H1 (cell line): ENCODE data around the gene SETDB2. TPM values are rescaled to one million over a fixed set of nuclear protein-coding genes. Genes with fewer than 3 reads are reported as not detected.
A peak's percentile ranks its signal among the peaks of the same experiment; 100 is the strongest.

Source experiments
- CTCF ChIA-PET: fragments of 300-600 bp; sonication (Branson Sonifier 250); formaldehyde crosslinking; loops from one replicate; lab custom pipeline; 2021; ENCODE audit not compliant: partially characterized antibody; lab: Charles Lee
- POLR2A ChIA-PET: fragments of 300-600 bp; sonication (Branson Sonifier 250); formaldehyde crosslinking; loops from one replicate; lab custom pipeline; 2021; ENCODE audit warnings: inconsistent platforms; ENCODE audit not compliant: partially characterized antibody; lab: Charles Lee
- DNase-seq, 2 experiments: peaks; one replicate each; pipeline versions ENCODE4 v3.0.0 to v3.0.0-alpha.2; 2010 to 2022; ENCODE audit warnings: low spot score in 2 of 2, low read depth in 1 of 2, mixed read lengths in 1 of 2
- FAIRE-seq: peaks from 2 replicates; lab custom pipeline; 2011; peaks lifted over from hg19 to GRCh38; lab: Jason Lieb, UNC
- H2AFZ ChIP-seq: 2 replicates; pipeline ENCODE4 v1.8.1; 2012; ENCODE audit warnings: low read length, inconsistent platforms
- H2AK5ac ChIP-seq: 2 replicates; pipeline ENCODE4 v1.6.1; 2013; ENCODE audit warnings: low read depth, low read length
- H2BK120ac ChIP-seq: replicated peaks from 2 replicates; pipeline ENCODE3; 2013; ENCODE audit warnings: low read depth, low read length, inconsistent platforms
- H2BK12ac ChIP-seq: 2 replicates; pipeline ENCODE4 v1.6.1; 2013; ENCODE audit warnings: low read depth, low read length
- H2BK15ac ChIP-seq: 2 replicates; pipeline ENCODE4 v1.6.1; 2013; ENCODE audit warnings: low read length
- H2BK20ac ChIP-seq: 2 replicates; pipeline ENCODE4 v1.6.1; 2013; ENCODE audit warnings: low read length
- H2BK5ac ChIP-seq: 2 replicates; pipeline ENCODE4 v1.6.1; 2013; ENCODE audit warnings: low read depth, low read length
- H3K14ac ChIP-seq: 2 replicates; pipeline ENCODE4 v1.6.1; 2013; ENCODE audit warnings: inconsistent platforms; ENCODE audit not compliant: insufficient read length
- H3K18ac ChIP-seq: 2 replicates; pipeline ENCODE4 v1.6.1; 2013; ENCODE audit warnings: low read length; ENCODE audit errors: extremely low read depth
- H3K23ac ChIP-seq: 2 replicates; pipeline ENCODE4 v1.6.1; 2013; ENCODE audit warnings: inconsistent platforms; ENCODE audit not compliant: insufficient read length
- H3K23me2 ChIP-seq: 2 replicates; pipeline ENCODE4 v1.6.1; 2013; ENCODE audit warnings: low read depth, low read length
- H3K27ac ChIP-seq: 2 replicates; pipeline ENCODE4 v1.6.1; 2011; ENCODE audit warnings: low read depth, low read length, inconsistent platforms
- H3K27me3 ChIP-seq, 4 experiments: replicated peaks in 1 of 4; 1 replicate in 1 of 4; 2 replicates in 3 of 4; pipeline versions ENCODE4 v1.6.1 to v1.8.1; 2011 to 2013; ENCODE audit warnings: low read length in 3 of 4, mild to moderate bottlenecking in 3 of 4, inconsistent platforms in 2 of 4, mixed read lengths in 2 of 4, moderate library complexity in 1 of 4; ENCODE audit not compliant: control insufficient read depth in 3 of 4, insufficient read depth in 3 of 4; ENCODE audit errors: extremely low read depth in 1 of 4
- H3K36me3 ChIP-seq, 4 experiments: 2 replicates each; pipeline versions ENCODE4 v1.6.1 to v1.8.1; 2011 to 2013; ENCODE audit warnings: mild to moderate bottlenecking in 4 of 4, low read length in 3 of 4, moderate library complexity in 2 of 4, control low read depth in 1 of 4, inconsistent platforms in 1 of 4; ENCODE audit not compliant: insufficient read depth in 4 of 4, control insufficient read depth in 2 of 4
- H3K4ac ChIP-seq: replicated peaks from 2 replicates; pipeline ENCODE3; 2013; ENCODE audit warnings: low read length, low read depth, mixed read lengths, inconsistent platforms; ENCODE audit not compliant: insufficient read length
- H3K4me1 ChIP-seq, 4 experiments: replicated peaks in 1 of 4; 1 replicate in 1 of 4; 2 replicates in 3 of 4; pipeline versions ENCODE4 v1.6.1 to v1.8.1; 2011 to 2013; ENCODE audit warnings: low read length in 3 of 4, inconsistent platforms in 2 of 4, mixed read lengths in 1 of 4; ENCODE audit not compliant: insufficient read depth in 4 of 4, control insufficient read depth in 3 of 4
- H3K4me2 ChIP-seq, 2 experiments: 2 replicates each; pipeline versions ENCODE4 v1.6.1 to v1.8.1; 2011 to 2013; ENCODE audit warnings: low read depth in 2 of 2, low read length in 2 of 2, control low read depth in 1 of 2, inconsistent platforms in 1 of 2, mild to moderate bottlenecking in 1 of 2; ENCODE audit not compliant: insufficient read depth in 1 of 2
- H3K4me3 ChIP-seq, 4 experiments: fragments of 200-600, 300-600 bp in 1 of 4; sonication (generic), shearing (Covaris generic), sonication (Bioruptor Twin) in 1 of 4; 2 replicates each; pipeline versions ENCODE4 v1.5.1 to v1.8.1; 2011 to 2016; ENCODE audit warnings: low read length in 4 of 4, low read depth in 3 of 4, control low read depth in 2 of 4, inconsistent platforms in 2 of 4, mild to moderate bottlenecking in 2 of 4, mixed read lengths in 1 of 4, moderate library complexity in 1 of 4; ENCODE audit not compliant: insufficient read depth in 2 of 4; ENCODE audit errors: extremely low read depth in 1 of 4
- H3K56ac ChIP-seq: replicated peaks from 2 replicates; pipeline ENCODE3; 2013; ENCODE audit warnings: low read depth, mild to moderate bottlenecking, mixed read lengths, low read length, inconsistent platforms; ENCODE audit not compliant: insufficient read length
- H3K79me1 ChIP-seq: 2 replicates; pipeline ENCODE4 v1.6.1; 2013; ENCODE audit warnings: low read depth, low read length, control low read depth
- H3K79me2 ChIP-seq, 2 experiments: 2 replicates each; pipeline versions ENCODE4 v1.6.1 to v1.8.1; 2012 to 2013; ENCODE audit warnings: low read length in 2 of 2, mild to moderate bottlenecking in 2 of 2, inconsistent platforms in 1 of 2; ENCODE audit not compliant: insufficient read depth in 2 of 2, control insufficient read depth in 1 of 2
- H3K9ac ChIP-seq, 4 experiments: replicated peaks in 1 of 4; 1 replicate in 1 of 4; 2 replicates in 3 of 4; pipeline versions ENCODE4 v1.6.1 to v1.8.1; 2011 to 2013; ENCODE audit warnings: low read depth in 3 of 4, low read length in 3 of 4, control low read depth in 2 of 4, mild to moderate bottlenecking in 2 of 4, moderate library complexity in 2 of 4, inconsistent platforms in 1 of 4; ENCODE audit errors: extremely low read depth in 1 of 4
- H3K9me3 ChIP-seq, 2 experiments: 2 replicates each; pipeline versions ENCODE4 v1.6.1 to v1.8.1; 2012 to 2013; ENCODE audit warnings: mild to moderate bottlenecking in 2 of 2, moderate library complexity in 2 of 2, control low read depth in 1 of 2, inconsistent platforms in 1 of 2, low read depth in 1 of 2, low read length in 1 of 2, mixed read lengths in 1 of 2; ENCODE audit not compliant: insufficient read depth in 2 of 2
- H4K20me1 ChIP-seq, 2 experiments: replicated peaks in 1 of 2; 2 replicates each; pipeline versions ENCODE3 to v1.8.1; 2011 to 2013; ENCODE audit warnings: inconsistent platforms in 2 of 2, low read length in 2 of 2, mild to moderate bottlenecking in 1 of 2; ENCODE audit not compliant: insufficient read depth in 2 of 2, control insufficient read depth in 1 of 2
- H4K5ac ChIP-seq: 2 replicates; pipeline ENCODE4 v1.6.1; 2013; ENCODE audit warnings: low read length, low read depth, mixed read lengths, inconsistent platforms; ENCODE audit not compliant: insufficient read length
- H4K8ac ChIP-seq: 2 replicates; pipeline ENCODE4 v1.8.0; 2013; ENCODE audit warnings: mild to moderate bottlenecking, moderate library complexity, low read length, inconsistent platforms; ENCODE audit not compliant: insufficient read depth; ENCODE audit errors: extremely low read depth
- H4K91ac ChIP-seq: replicated peaks from 2 replicates; pipeline ENCODE3; 2013; ENCODE audit warnings: low read length, mixed read lengths, inconsistent platforms; ENCODE audit not compliant: insufficient read length
- CEBPB ChIP-seq: IDR thresholded peaks from 2 replicates; pipeline ENCODE4 v1.6.1; 2012; ENCODE audit warnings: low read depth, low read length
- HDAC6 ChIP-seq: IDR thresholded peaks from one replicate; pipeline ENCODE4 v1.7.1; 2012; ENCODE audit warnings: low read depth, mild to moderate bottlenecking, inconsistent platforms, low read length, moderate library complexity
- JUN ChIP-seq: IDR thresholded peaks from 2 replicates; pipeline ENCODE4 v1.6.1; 2011; ENCODE audit warnings: low read depth, mild to moderate bottlenecking, improper control_type of control experiment, low read length
- NANOG ChIP-seq: IDR thresholded peaks from 2 replicates; pipeline ENCODE4 v1.6.1; 2011; ENCODE audit warnings: low read length, low read depth, mild to moderate bottlenecking, inconsistent platforms; ENCODE audit not compliant: insufficient read depth, poor library complexity, severe bottlenecking
- RAD21 ChIP-seq, 2 experiments: IDR thresholded peaks in 1 of 2; conservative IDR thresholded peaks in 1 of 2; 2 replicates each; pipeline ENCODE4 v1.6.1; 2011; ENCODE audit warnings: low read depth in 2 of 2, low read length in 2 of 2, improper control_type of control experiment in 1 of 2, inconsistent platforms in 1 of 2, mild to moderate bottlenecking in 1 of 2, moderate library complexity in 1 of 2
- RFX5 ChIP-seq: IDR thresholded peaks from 2 replicates; pipeline ENCODE4 v1.6.1; 2011; ENCODE audit warnings: low read depth, low read length, improper control_type of control experiment, borderline replicate concordance
- SP1 ChIP-seq: IDR thresholded peaks from 2 replicates; pipeline ENCODE4 v1.6.1; 2011; ENCODE audit warnings: low read depth, low read length
- SP2 ChIP-seq: IDR thresholded peaks from 2 replicates; pipeline ENCODE4 v1.6.1; 2012; ENCODE audit warnings: mild to moderate bottlenecking, low read length, inconsistent platforms
- TAF7 ChIP-seq: optimal IDR thresholded peaks from 2 replicates; pipeline ENCODE3; 2011; ENCODE audit warnings: low read depth, mild to moderate bottlenecking, inconsistent platforms, low read length, moderate library complexity, borderline replicate concordance
- WGBS, 2 experiments: shearing (Covaris generic) in 1 of 2; methylation state at CpG; one replicate each; pipeline versions ENCODE4 v1.1.6 to v1.1.7; 2013 to 2015; ENCODE audit warnings: low lambda C conversion rate in 2 of 2, mixed read lengths in 2 of 2, inconsistent platforms in 1 of 2, low coverage in 1 of 2, missing lambda C conversion rate in 1 of 2; ENCODE audit not compliant: insufficient replicate concordance in 2 of 2, insufficient coverage in 1 of 2, insufficient read length in 1 of 2; ENCODE audit errors: extremely low coverage in 1 of 2, missing lambda C conversion rate in 1 of 2; 5-methylcytosine and 5-hydroxymethylcytosine counted together
- polyA plus RNA-seq, 7 experiments: library from polyadenylated mRNA; depleted of rRNA in 3 of 7; stranded (reverse) in 5 of 7; unstranded in 2 of 7; fragments of >200 nt in 5 of 7; fragments of 200-250 nt in 2 of 7; gene quantifications; 1 replicate in 5 of 7; 2 replicates in 1 of 7; 4 replicates in 1 of 7; pipeline versions ENCODE4 v1.2.1 to v1.2.3, GENCODE V29; 2011 to 2013; ENCODE audit warnings: missing spikeins in 2 of 7, mixed read lengths in 2 of 7
- total RNA-seq: library from RNA; stranded (reverse); fragmentation: NEBNext Ultra II Directional; extraction: Animal tissue kit (Norgen Biotek cat#: 25700); gene quantifications from 2 replicates; pipeline ENCODE4 v1.2.1, GENCODE V29; 2021

Gene SETDB2
- total and polyA plus RNA-seq, 2 of the 8 experiments (the other 6 are each of a cell fraction or from before 2014, with no cell fraction given), result 1.2 to 6.1 TPM

GRCh38 chr13:49400755-49401659, 43.1 kb upstream of the SETDB2 start:
- Histone ChIP-seq H3K23ac (no peak overlapping the region), H3K79me1 (no peaks in the 10 kb centered on the region), H3K4me3 (no peak overlapping the region; a peak in 1 of 8 replicates), H2AFZ (peak overlapping the region; percentile 79; the same call in 1 of the 2 replicates), H3K36me3 (no peaks in the 10 kb centered on the region), H3K27ac (no peak overlapping the region), H2BK120ac (no peak overlapping the region), H4K20me1 (no peaks in the 10 kb centered on the region), H2BK15ac (no peak overlapping the region), H3K56ac (peak overlapping the region; percentile 37), H2BK5ac (no peak overlapping the region), H2AK5ac (no peak overlapping the region), H4K8ac (no peak overlapping the region), H3K4ac (no peak overlapping the region), H2BK12ac (no peak overlapping the region), H4K91ac (no peak overlapping the region), H3K4me1 (peaks cover 0 to 3% (median 1%) of the 10 kb centered on the region in 4 experiments; a peak in 3 of 7 replicates), H4K5ac (no peak overlapping the region), H3K9me3 (no peaks in the 10 kb centered on the region), H3K4me2 (peak overlapping the region; percentile 26 to 48; a peak in 2 of 4 replicates), H2BK20ac (no peak overlapping the region), H3K9ac (no peak overlapping the region), H3K23me2 (no peaks in the 10 kb centered on the region; the same call in 1 of the 2 replicates), H3K18ac (no peak overlapping the region), H3K14ac (no peak overlapping the region), H3K27me3 (peaks cover 0 to 1% (median 0%) of the 10 kb centered on the region in 4 experiments; a peak in 1 of 7 replicates), H3K79me2 (no peaks in the 10 kb centered on the region)
- no peak for DNase-seq
- FAIRE-seq, result peak; percentile 58
- ChIA-PET POLR2A (interaction anchor here (0.5 to 1.2 kb wide), 2 partner anchors 20 to 143 kb away, joined by 3 read pairs; no protein-coding TSS in a partner anchor), CTCF (no interaction called here)
- TF ChIP-seq SP1, result no peak
- no peak for TF ChIP-seq RFX5
- TF ChIP-seq RAD21 (IDR thresholded peaks at IDR 0.05 in 1 of 2, conservative IDR thresholded peaks at IDR 0.05 in 1 of 2; ENCODE audit: low read depth in 2 of 2, low read length in 2 of 2), result no peak
- no peak for TF ChIP-seq TAF7
- no peak for TF ChIP-seq SP2
- no peak for TF ChIP-seq JUN
- TF ChIP-seq HDAC6, result no peak
- no peak for TF ChIP-seq CEBPB
- TF ChIP-seq NANOG, result no peak
- 39% methylated on average over 7 of the region's 7 CpGs; no CpG with 5 or more reads in 1 of the 2 experiments for WGBS, 2 experiments
